Urinary bladder (tissue), 4 donors: ENCODE data around the gene RFX1. TPM values are rescaled to one million over a fixed set of nuclear protein-coding genes. Genes with fewer than 3 reads are reported as not detected.
"Not testable (repeated sequence)": the region's sequence is repeated elsewhere in the genome, so short reads cannot be mapped to it uniquely, and the experiment has no call there.

ENCODE experiments used
- DNase-seq: peaks from one replicate; pipeline ENCODE4 v3.0.0-alpha.2; 2015; ENCODE audit errors: extremely low spot score
- H3K27ac ChIP-seq: one replicate; pipeline ENCODE4 v1.5.1; 2013; ENCODE audit warnings: low read depth, mild to moderate bottlenecking, moderate library complexity
- H3K36me3 ChIP-seq: one replicate; pipeline ENCODE4 v1.6.1; 2013; ENCODE audit warnings: mild to moderate bottlenecking, moderate library complexity; ENCODE audit not compliant: insufficient read depth
- H3K4me1 ChIP-seq: one replicate; pipeline ENCODE4 v1.6.1; 2013; ENCODE audit warnings: mild to moderate bottlenecking, moderate library complexity; ENCODE audit not compliant: insufficient read depth
- H3K4me3 ChIP-seq: one replicate; pipeline ENCODE4 v1.5.1; 2013; ENCODE audit warnings: low read depth, low read length
- WGBS: extraction: QIAGEN DNeasy Blood & Tissue Kit; methylation state at CpG from one replicate; pipeline ENCODE4 v1.1.7; 2013; 5-methylcytosine and 5-hydroxymethylcytosine counted together
- polyA plus RNA-seq: library from polyadenylated mRNA; stranded (reverse); fragments of 200-250 nt; gene quantifications from one replicate; pipeline ENCODE4 v1.2.3, GENCODE V29; 2013
- total RNA-seq: library from RNA; depleted of rRNA; stranded (reverse); fragments of >200 nt; gene quantifications from one replicate; pipeline ENCODE4 v1.2.3, GENCODE V29; 2014
- donor health status: healthy with polysubstance abuse.
- donor health status: healthy.

Gene RFX1
- total RNA-seq (2.9 TPM), polyA plus RNA-seq (8.1 TPM)

GRCh38 chr19:14006085-14006765 lies at the start of gene RFX1:
Gene RFX1 (minus strand): TSS chr19:14006320. CDS start chr19:13993843, 12,477 bp downstream.
- no peaks in the 10 kb centered on the region for H3K4me1 ChIP-seq
- peak within 1 kb of the TSS; percentile 98 for H3K27ac ChIP-seq
- DNase-seq, result peak; percentile 99
- peak within 1 kb of the TSS; percentile 80 for H3K4me3 ChIP-seq
- no peaks in the 10 kb centered on the region for H3K36me3 ChIP-seq
- WGBS, result under 1% methylated on average over 58 of the region's 58 CpGs

- DNase-seq, result no peak
- WGBS, result 85% methylated on average over 3 of the region's 3 CpGs
- Histone ChIP-seq H3K36me3 (no peaks in the 10 kb centered on the region), H3K27ac (no peak overlapping the region), H3K4me1 (no peaks in the 10 kb centered on the region), H3K4me3 (no peak overlapping the region)
Measured at GRCh38 chr19:14055396-14055795, 49.3 kb upstream of the RFX1 start.

GRCh38 chr19:14054721-14055120 lies 48.6 kb upstream of the RFX1 start:
- WGBS, result 69% methylated on average over 11 of the region's 11 CpGs
- H3K36me3 ChIP-seq, result no peaks in the 10 kb centered on the region
- no peak for DNase-seq

GRCh38 chr19:14054099-14054498 lies 48.0 kb upstream of the RFX1 start:
- no peak overlapping the region for H3K4me3 ChIP-seq
- H3K27ac ChIP-seq, result no peak overlapping the region
- no peaks in the 10 kb centered on the region for H3K4me1 ChIP-seq
- no peak for DNase-seq
- H3K36me3 ChIP-seq, result no peaks in the 10 kb centered on the region
- WGBS, result 76% methylated on average over 6 of the region's 6 CpGs

More at GRCh38 chr19:14054721-14055120, 48.6 kb upstream of the RFX1 start:
- Histone ChIP-seq H3K4me1 (no peaks in the 10 kb centered on the region), H3K4me3 (no peak overlapping the region), H3K27ac (no peak overlapping the region)

GRCh38 chr19:14053500-14053899 lies 47.4 kb upstream of the RFX1 start:
- Histone ChIP-seq H3K4me3 (no peak overlapping the region), H3K27ac (no peak overlapping the region), H3K4me1 (no peaks in the 10 kb centered on the region), H3K36me3 (no peaks in the 10 kb centered on the region)
- WGBS, result 95% methylated on average over 11 of the region's 11 CpGs
- DNase-seq, result no peak

GRCh38 chr19:14053032-14053431 lies 46.9 kb upstream of the RFX1 start:
- DNase-seq, result no peak
- no peaks in the 10 kb centered on the region for H3K36me3 ChIP-seq
- 95% methylated on average over 3 of the region's 3 CpGs for WGBS
- H3K4me3 ChIP-seq, result no peak overlapping the region
- no peak overlapping the region for H3K27ac ChIP-seq
- no peaks in the 10 kb centered on the region for H3K4me1 ChIP-seq

- no peaks in the 10 kb centered on the region for H3K36me3 ChIP-seq
- 88% methylated on average over 6 of the region's 6 CpGs for WGBS
- no peaks in the 10 kb centered on the region for H3K4me1 ChIP-seq
- H3K27ac ChIP-seq, result no peak overlapping the region
- H3K4me3 ChIP-seq, result no peak overlapping the region
- DNase-seq, result no peak
Measured at GRCh38 chr19:14052470-14052869, 46.4 kb upstream of the RFX1 start.

- Histone ChIP-seq H3K4me1 (no peaks in the 10 kb centered on the region), H3K36me3 (no peaks in the 10 kb centered on the region), H3K4me3 (no peak overlapping the region), H3K27ac (no peak overlapping the region)
- 80% methylated on average over 9 of the region's 9 CpGs for WGBS
- DNase-seq, result no peak
Measured at GRCh38 chr19:14051980-14052379, 45.9 kb upstream of the RFX1 start.

GRCh38 chr19:14050961-14051360 lies 44.8 kb upstream of the RFX1 start:
- DNase-seq, H3K27ac ChIP-seq, H3K4me1 ChIP-seq, H3K36me3 ChIP-seq, H3K4me3 ChIP-seq: not testable (repeated sequence)
- 92% methylated on average over 11 of the region's 11 CpGs for WGBS

- 98% methylated on average over 4 of the region's 4 CpGs for WGBS
- no peak for DNase-seq
- H3K4me3 ChIP-seq, result no peak overlapping the region
- H3K27ac ChIP-seq, result no peak overlapping the region
- H3K4me1 ChIP-seq, result no peaks in the 10 kb centered on the region
- H3K36me3 ChIP-seq, result no peaks in the 10 kb centered on the region
Measured at GRCh38 chr19:14050512-14050911, 44.4 kb upstream of the RFX1 start.

GRCh38 chr19:14048443-14049153 lies 42.5 kb upstream of the RFX1 start:
- Histone ChIP-seq H3K27ac (no peak overlapping the region), H3K4me3 (no peak overlapping the region), H3K36me3 (no peaks in the 10 kb centered on the region), H3K4me1 (no peaks in the 10 kb centered on the region)
- 86% methylated on average over 8 of the region's 8 CpGs for WGBS
- DNase-seq, result no peak

- not testable (repeated sequence) for DNase-seq, H3K4me3 ChIP-seq, H3K36me3 ChIP-seq, H3K4me1 ChIP-seq, H3K27ac ChIP-seq
- WGBS, result 99% methylated on average over 10 of the region's 10 CpGs
Measured at GRCh38 chr19:14047866-14048265, 41.7 kb upstream of the RFX1 start.

- 54% methylated on average over 19 of the region's 19 CpGs for WGBS
- H3K27ac ChIP-seq, H3K4me3 ChIP-seq, H3K4me1 ChIP-seq, H3K36me3 ChIP-seq, DNase-seq: not testable (repeated sequence)
Measured at GRCh38 chr19:14042659-14043608, 36.8 kb upstream of the RFX1 start.
